ENCODE measurements around the gene AFAP1L1. TPM values are rescaled to one million over a fixed set of nuclear protein-coding genes. Genes with fewer than 3 reads are reported as not detected.

Gene AFAP1L1
- total and polyA plus RNA-seq, 10 of the 15 experiments (the other 5 are each of a cell fraction or from before 2014, with no cell fraction given), result 0.11 TPM; not detected in 9

DNA sequence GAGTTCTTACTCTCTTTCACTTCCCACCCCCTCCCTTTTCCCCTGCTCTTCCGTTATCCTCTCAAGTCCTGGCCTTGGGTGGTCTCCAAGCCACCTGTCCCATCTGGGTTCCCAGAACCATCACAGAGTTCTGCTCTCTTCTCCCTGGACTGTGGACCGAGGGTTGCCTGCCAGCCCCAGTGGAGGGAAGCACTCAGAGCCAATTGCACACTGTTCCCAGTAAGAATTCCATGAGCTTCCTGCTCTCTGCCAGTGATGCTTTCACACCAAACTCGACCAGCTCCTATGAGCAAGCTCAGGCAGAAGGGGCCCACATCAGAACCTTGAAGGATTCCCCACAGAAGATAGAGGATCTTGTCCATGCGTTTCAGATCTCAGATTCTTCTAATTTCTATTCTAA is 20.1 kb upstream of the AFAP1L1 start:
- Histone ChIP-seq H2AFZ (ENCODE audit: control insufficient read depth, low read depth, low read length) (no peak overlapping the region), H3K4me3 (no peak overlapping the region), H3K27me3 (replicated peaks in 1 of 2; ENCODE audit: control insufficient read depth in 2 of 2, insufficient read depth in 2 of 2, low read length in 1 of 2) (peaks cover 0 to 1% of the 10 kb centered on the region in 2 experiments; a peak in 1 of 4 replicates), H3K4me2 (ENCODE audit: control insufficient read depth, insufficient read depth) (no peak overlapping the region), H4K20me1 (ENCODE audit: control insufficient read depth, insufficient read depth) (no peaks in the 10 kb centered on the region), H3K9me3 (replicated peaks; ENCODE audit: control insufficient read depth, insufficient read depth, low read length) (no peaks in the 10 kb centered on the region), H3K4me1 (ENCODE audit: control insufficient read depth, insufficient read depth, low read length) (no peaks in the 10 kb centered on the region), H3K36me3 (ENCODE audit: control insufficient read depth in 2 of 2, insufficient read depth in 2 of 2, low read length in 1 of 2) (no peaks in the 10 kb centered on the region), H3K9ac (ENCODE audit: control insufficient read depth, insufficient read depth, low read length) (no peak overlapping the region), H3K27ac (ENCODE audit: control insufficient read depth, insufficient read depth) (no peak overlapping the region), H3K79me2 (ENCODE audit: control insufficient read depth, insufficient read depth, low read length) (no peaks in the 10 kb centered on the region)
- intact Hi-C loops (cut with micrococcal nuclease; ENCODE audit: unreplicated experiment), result no loop called here
- DNase-seq (ENCODE audit: low read depth, low spot score) (no peak), ATAC-seq (no peak), FAIRE-seq (no peak)
- no TSS peak for BruUV-seq (replicated peaks)
- ChIA-PET RAD21 (ENCODE audit: unreplicated experiment) (no interaction called here), POLR2A (no interaction called here), SMC1A (ENCODE audit: uncharacterized antibody, unreplicated experiment) (no interaction called here), CTCF (no interaction called here)
- no peak for TF ChIP-seq NBN (IDR thresholded peaks at IDR 0.05)
- TF ChIP-seq BRCA1 (IDR thresholded peaks at IDR 0.05; ENCODE audit: low read depth, low read length), result no peak
- no peak for TF ChIP-seq RAD51 (IDR thresholded peaks at IDR 0.05)
- TF ChIP-seq DPF2 (IDR thresholded peaks at IDR 0.05), result no peak
- no peak for TF ChIP-seq BACH1 (IDR thresholded peaks at IDR 0.05; ENCODE audit: borderline replicate concordance)
- TF ChIP-seq, protein P1, sequence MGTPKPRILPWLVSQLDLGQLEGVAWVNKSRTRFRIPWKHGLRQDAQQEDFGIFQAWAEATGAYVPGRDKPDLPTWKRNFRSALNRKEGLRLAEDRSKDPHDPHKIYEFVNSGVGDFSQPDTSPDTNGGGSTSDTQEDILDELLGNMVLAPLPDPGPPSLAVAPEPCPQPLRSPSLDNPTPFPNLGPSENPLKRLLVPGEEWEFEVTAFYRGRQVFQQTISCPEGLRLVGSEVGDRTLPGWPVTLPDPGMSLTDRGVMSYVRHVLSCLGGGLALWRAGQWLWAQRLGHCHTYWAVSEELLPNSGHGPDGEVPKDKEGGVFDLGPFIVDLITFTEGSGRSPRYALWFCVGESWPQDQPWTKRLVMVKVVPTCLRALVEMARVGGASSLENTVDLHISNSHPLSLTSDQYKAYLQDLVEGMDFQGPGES (IDR thresholded peaks at IDR 0.05), result no peak
- TF ChIP-seq POLR2AphosphoS2 (IDR thresholded peaks at IDR 0.05; ENCODE audit: low read depth, low read length), result no peak
- TF ChIP-seq SREBF1 (IDR thresholded peaks at IDR 0.05; ENCODE audit: low read length), result no peak
- TF ChIP-seq ZNF24 (IDR thresholded peaks at IDR 0.05), result no peak
- TF ChIP-seq, protein P2, sequence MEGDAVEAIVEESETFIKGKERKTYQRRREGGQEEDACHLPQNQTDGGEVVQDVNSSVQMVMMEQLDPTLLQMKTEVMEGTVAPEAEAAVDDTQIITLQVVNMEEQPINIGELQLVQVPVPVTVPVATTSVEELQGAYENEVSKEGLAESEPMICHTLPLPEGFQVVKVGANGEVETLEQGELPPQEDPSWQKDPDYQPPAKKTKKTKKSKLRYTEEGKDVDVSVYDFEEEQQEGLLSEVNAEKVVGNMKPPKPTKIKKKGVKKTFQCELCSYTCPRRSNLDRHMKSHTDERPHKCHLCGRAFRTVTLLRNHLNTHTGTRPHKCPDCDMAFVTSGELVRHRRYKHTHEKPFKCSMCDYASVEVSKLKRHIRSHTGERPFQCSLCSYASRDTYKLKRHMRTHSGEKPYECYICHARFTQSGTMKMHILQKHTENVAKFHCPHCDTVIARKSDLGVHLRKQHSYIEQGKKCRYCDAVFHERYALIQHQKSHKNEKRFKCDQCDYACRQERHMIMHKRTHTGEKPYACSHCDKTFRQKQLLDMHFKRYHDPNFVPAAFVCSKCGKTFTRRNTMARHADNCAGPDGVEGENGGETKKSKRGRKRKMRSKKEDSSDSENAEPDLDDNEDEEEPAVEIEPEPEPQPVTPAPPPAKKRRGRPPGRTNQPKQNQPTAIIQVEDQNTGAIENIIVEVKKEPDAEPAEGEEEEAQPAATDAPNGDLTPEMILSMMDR (IDR thresholded peaks at IDR 0.05 in 2 of 3, conservative IDR thresholded peaks at IDR 0.05 in 1 of 3; ENCODE audit: control insufficient read depth in 2 of 3, extremely low read depth in 1 of 3, insufficient read depth in 1 of 3, low read depth in 3 of 3, low read length in 3 of 3), result no peak
- TF ChIP-seq, protein P3, sequence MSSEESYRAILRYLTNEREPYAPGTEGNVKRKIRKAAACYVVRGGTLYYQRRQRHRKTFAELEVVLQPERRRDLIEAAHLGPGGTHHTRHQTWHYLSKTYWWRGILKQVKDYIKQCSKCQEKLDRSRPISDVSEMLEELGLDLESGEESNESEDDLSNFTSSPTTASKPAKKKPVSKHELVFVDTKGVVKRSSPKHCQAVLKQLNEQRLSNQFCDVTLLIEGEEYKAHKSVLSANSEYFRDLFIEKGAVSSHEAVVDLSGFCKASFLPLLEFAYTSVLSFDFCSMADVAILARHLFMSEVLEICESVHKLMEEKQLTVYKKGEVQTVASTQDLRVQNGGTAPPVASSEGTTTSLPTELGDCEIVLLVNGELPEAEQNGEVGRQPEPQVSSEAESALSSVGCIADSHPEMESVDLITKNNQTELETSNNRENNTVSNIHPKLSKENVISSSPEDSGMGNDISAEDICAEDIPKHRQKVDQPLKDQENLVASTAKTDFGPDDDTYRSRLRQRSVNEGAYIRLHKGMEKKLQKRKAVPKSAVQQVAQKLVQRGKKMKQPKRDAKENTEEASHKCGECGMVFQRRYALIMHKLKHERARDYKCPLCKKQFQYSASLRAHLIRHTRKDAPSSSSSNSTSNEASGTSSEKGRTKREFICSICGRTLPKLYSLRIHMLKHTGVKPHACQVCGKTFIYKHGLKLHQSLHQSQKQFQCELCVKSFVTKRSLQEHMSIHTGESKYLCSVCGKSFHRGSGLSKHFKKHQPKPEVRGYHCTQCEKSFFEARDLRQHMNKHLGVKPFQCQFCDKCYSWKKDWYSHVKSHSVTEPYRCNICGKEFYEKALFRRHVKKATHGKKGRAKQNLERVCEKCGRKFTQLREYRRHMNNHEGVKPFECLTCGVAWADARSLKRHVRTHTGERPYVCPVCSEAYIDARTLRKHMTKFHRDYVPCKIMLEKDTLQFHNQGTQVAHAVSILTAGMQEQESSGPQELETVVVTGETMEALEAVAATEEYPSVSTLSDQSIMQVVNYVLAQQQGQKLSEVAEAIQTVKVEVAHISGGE (CRISPR knock-in tag; IDR thresholded peaks at IDR 0.05), result no peak
- no peak for TF ChIP-seq CEBPB (IDR thresholded peaks at IDR 0.05; ENCODE audit: borderline replicate concordance in 1 of 2, low read depth in 2 of 2, low read length in 2 of 2)
- WGBS (ENCODE audit: insufficient coverage, insufficient replicate concordance, low lambda C conversion rate, missing lambda C conversion rate), result 5% methylated on average over 4 of the region's 4 CpGs
- in situ Hi-C loops (cut with MboI), result no loop called here

Measured in GM12878 (cell line).